GM03348 (cell line): ENCODE measurements around the gene IGFL3.
"Not testable (repeated sequence)": the region's sequence is repeated elsewhere in the genome, so short reads cannot be mapped to it uniquely, and the experiment has no call there.

Experiments used
- DNase-seq: peaks from one replicate; pipeline ENCODE4 v3.0.0; 2012; ENCODE audit warnings: low spot score

Gene IGFL3

DNA sequence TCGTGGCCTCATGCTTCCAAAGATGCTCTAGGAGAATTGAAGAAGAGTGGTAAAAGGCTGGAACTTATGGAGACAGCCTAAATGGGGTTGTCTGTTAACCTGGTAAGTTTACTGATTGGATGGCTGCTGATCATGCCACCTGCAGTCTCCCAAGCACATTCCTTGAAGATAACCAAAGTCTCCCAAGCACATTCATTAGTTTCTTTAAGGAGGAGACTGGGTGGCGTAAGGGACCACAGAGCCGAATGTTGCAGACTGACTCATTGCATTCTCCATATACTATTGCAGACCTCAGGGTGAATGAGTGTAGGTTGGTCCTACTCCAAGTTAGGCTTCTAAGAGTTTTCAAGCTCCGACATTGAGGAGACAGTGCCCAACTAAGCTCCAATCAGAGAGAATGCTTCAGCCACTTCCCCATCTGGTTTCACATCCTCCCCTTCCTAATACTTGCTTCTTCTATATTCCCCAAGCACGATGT, at the start of gene IGFL3:
Gene IGFL3 (minus strand): TSS at position 51 of the 478 bp plus-strand sequence. CDS start 39 bp downstream, at position 12.
- no peak for DNase-seq

GRCh38 chr19:46173886-46174480, 49.5 kb upstream of the IGFL3 start:
- DNase-seq = no peak

GRCh38 chr19:46162731-46163130, 38.2 kb upstream of the IGFL3 start:
- DNase-seq = no peak

DNA sequence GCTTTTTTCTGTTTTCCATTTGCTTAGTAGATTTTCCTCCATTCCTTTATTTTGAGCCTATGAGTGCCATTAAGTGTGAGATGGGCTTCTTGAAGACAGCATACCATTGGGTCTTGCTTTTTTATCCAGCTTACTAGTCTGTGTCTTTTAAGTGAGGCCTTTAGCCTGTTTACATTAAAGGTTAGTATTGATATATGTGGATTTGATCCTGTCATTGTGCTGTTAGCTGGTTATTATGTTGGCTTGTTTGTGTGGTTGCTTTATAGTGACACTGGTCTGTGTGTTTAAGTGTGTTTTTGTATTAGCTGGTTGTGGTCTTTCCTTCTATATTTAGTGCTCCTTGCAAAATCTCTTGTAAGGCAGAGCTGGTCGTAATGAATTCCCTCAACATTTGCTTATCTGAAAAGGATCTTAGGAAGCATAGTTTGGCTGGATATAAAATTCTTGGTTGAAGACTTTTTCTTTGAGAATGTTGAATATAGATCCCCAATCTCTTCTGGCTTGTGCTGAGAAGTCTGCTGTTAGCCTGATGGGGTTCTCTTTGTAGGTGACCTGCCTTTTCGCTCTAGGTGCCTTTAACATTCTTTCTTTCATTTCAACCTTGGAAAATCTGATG, 37.3 kb upstream of the IGFL3 start:
- not testable (repeated sequence) for DNase-seq

DNA sequence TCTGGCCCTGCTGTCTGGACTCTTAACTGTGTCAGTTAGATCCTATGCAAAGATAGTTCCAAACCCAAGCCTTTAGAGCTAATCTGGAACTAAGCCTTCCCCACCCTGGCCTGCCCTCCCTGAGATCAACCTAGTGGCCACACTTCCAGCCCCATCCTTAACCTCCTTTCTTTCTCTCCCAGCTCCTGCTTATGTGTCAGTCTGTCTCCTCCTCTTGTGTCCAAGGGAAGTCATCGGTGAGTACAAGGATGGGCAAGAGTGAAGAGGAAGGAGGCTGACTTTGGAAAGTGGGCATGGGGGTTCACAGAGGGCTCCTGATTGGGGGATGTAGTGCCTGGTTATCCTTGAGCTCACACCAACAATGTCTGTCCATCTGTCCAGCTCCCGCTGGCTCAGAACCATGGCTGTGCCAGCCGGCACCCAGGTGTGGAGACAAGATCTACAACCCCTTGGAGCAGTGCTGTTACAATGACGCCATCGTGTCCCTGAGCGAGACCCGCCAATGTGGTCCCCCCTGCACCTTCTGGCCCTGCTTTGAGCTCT, 35.8 kb upstream of the IGFL3 start:
- DNase-seq = no peak

GRCh38 chr19:46159418-46160232, 35.1 kb upstream of the IGFL3 start:
- DNase-seq = no peak

GRCh38 chr19:46155237-46155636, 30.7 kb upstream of the IGFL3 start:
- DNase-seq = no peak

DNA sequence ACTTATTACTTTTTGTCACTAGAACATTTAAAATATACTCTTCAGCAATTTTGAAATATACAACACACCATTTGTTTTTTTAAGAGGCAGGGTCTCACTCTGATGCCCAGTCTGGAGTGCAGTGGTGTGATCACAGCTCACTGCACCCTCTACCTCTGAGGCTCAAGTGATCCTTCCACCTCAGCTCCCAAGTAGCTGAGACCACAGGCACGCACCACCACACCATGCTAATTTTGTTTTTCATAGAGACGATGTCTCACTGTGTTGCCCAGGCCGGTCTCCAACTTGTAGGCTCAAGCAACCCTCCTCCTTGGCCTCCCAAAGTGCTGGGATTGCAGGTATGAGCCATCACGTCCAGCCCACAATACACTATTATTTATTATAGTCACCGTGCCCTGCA, 26.1 kb upstream of the IGFL3 start:
- DNase-seq = no peak

GRCh38 chr19:46147791-46148288, 23.4 kb upstream of the IGFL3 start, which contains the start of gene IGFL2:
Gene IGFL2 (plus strand): TSS chr19:46148238. CDS start chr19:46148279, 41 bp downstream.
- DNase-seq = no peak

DNA sequence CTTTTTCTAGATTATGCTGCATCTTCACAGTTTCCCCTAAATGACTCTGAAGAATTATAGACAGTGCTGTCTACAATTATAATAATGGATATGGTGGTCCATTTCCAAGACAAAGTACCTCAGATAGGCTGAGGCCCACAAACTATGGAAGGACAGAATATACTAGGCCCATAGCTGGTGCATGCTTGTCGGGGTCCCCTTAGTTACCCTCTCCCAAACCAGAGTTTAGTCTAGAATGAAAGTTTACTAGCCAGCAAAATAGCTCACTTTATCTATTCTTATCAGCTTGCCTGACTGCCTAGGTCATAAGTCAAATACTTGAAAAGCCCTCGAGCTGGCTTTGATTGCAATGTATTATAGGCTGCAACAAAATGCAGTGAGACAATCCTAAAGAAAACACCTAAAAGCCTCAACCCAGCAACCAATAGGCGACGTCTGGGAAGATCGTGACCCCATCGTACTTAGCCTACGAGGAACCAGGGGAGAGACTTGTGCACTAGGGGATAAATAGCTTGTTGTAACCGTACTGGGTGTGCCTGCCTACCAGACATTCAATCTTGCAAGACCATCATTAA, 22.8 kb upstream of the IGFL3 start:
- no peak for DNase-seq

DNA sequence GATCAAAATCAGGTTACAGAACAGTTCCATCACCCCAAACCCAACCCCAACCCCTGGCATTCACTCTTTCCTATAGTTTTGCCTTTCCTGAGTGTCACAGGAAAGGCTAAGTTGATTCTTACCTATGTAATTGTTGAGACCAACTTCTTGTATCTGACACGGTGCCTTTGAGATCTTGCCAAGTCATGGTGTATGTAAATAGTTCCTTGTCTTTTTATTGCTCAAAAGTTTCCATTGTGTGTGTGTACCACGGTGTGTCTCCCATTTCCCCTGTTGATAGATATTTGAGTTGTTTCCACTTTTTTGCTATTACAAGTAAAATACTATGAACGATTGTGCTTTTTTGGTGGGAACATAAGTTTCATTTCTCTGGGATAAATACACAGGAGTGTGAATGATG, 20.3 kb upstream of the IGFL3 start:
- no peak for DNase-seq

GRCh38 chr19:46142294-46142693, 17.8 kb upstream of the IGFL3 start:
- no peak for DNase-seq

DNA sequence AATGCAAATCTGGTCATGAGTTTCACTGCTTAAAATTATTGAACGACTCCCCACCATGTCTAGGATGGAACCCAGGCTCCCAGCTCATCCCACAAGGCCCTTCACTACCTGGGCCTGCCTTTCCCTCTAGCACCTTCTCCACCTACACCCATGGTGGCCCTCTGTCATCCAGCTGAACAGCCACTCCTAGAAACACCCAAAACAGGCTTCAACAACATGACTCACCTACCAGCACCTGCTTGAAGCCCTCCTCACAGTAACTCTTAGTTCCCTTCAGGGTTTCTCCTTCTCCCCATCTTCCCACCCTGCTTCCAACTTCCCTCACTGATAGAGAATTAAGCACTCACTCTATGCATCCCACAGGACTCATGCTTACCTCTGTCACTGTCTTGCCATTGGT, 16.9 kb upstream of the IGFL3 start:
- no peak for DNase-seq

GRCh38 chr19:46137915-46138473, 13.5 kb upstream of the IGFL3 start:
- DNase-seq = no peak

DNA sequence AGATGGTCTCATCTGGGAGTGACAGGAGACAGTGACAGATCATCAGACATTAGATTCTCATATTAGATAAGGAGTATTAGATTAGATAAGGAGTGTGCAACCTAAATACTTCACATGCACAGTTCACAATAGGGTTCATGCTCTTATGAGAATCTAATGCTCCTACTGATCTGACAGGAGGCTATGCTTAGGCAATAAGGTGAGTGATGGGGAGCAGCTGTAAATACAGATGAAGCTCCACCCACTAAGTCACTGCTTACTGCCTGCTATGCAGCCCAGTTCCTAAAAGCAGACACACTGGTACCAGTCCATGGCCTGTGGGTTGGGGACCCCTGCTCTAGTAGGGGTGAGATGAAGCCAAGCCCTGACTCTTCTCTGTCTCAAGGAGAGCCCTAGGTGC, 10.0 kb upstream of the IGFL3 start:
- no peak for DNase-seq

GRCh38 chr19:46133777-46134241, 9.3 kb upstream of the IGFL3 start:
- DNase-seq = no peak

GRCh38 chr19:46133101-46133627, 8.7 kb upstream of the IGFL3 start:
- DNase-seq = peak; percentile 60

DNA sequence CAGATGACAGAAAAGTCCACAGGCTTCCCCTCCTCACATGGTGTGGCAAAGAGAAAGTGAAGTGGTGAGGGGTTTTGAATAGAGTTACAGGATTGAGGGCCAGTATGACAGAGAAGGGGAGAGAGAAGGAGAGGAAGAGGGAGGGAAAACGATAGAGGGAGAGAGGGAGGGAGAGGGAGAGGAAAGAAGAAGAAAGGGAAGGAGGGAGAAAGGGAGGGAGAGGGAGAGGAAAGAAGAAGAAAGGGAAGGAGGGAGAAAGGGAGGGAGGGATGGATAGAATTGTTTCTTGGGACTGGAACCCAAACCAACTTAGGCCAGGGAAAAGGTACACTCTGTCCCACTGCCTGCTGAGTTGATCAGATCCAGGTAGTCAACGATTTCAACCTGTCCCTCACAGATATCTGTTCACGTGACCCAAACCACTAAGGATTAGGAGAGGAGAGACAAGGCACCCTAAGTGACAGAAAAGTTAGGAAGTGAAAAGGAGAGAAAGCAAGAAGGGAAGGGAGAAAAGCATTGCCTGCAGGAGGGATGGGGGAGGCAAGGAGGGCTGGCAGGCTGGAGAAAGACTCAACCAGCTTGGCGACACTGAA, 8.1 kb upstream of the IGFL3 start:
- DNase-seq = no peak

- DNase-seq = no peak
These were observed 7.1 kb upstream of the IGFL3 start for GRCh38 chr19:46131485-46132143.

- peak; percentile 20 for DNase-seq
These were observed 1.6 kb upstream of the IGFL3 start for GRCh38 chr19:46126086-46126580.
